HG03064 (cell line): Measurements from ENCODE around the gene PGAM2.

ENCODE experiments used
- ATAC-seq: cut with Tn5 transposase; IDR thresholded peaks from one replicate; pipeline ENCODE4 v1.9.1; 2021; ENCODE audit warnings: low read depth; ENCODE audit not compliant: unreplicated experiment

The PGAM2 gene

GRCh38 chr7:44065431-44066110 is at the start of gene PGAM2:
PGAM2 (minus strand) TSS chr7:44065567; CDS start chr7:44065529, 38 bp downstream.
- no peak for ATAC-seq

GRCh38 chr7:44114586-44115310 is 49.4 kb upstream of the PGAM2 start:
- no peak for ATAC-seq

GRCh38 chr7:44113764-44114354 is 48.5 kb upstream of the PGAM2 start:
- ATAC-seq, result no peak

- no peak for ATAC-seq
Measured at GRCh38 chr7:44112997-44113763, 47.8 kb upstream of the PGAM2 start.

- no peak for ATAC-seq
Measured at GRCh38 chr7:44112231-44112996, 47.0 kb upstream of the PGAM2 start.

- ATAC-seq, result no peak
Measured at GRCh38 chr7:44111761-44112160, 46.4 kb upstream of the PGAM2 start.

GRCh38 chr7:44110719-44111635 is 45.6 kb upstream of the PGAM2 start:
- ATAC-seq, result no peak

- no peak for ATAC-seq
Measured at GRCh38 chr7:44109991-44110390, 44.6 kb upstream of the PGAM2 start.

GRCh38 chr7:44108768-44109750 is 43.7 kb upstream of the PGAM2 start:
- ATAC-seq, result no peak

- ATAC-seq, result no peak
Measured at GRCh38 chr7:44107961-44108767, 42.8 kb upstream of the PGAM2 start.

- ATAC-seq, result no peak
Measured at GRCh38 chr7:44107116-44107960, 42.0 kb upstream of the PGAM2 start.

- no peak for ATAC-seq
Measured at GRCh38 chr7:44106311-44107065, 41.1 kb upstream of the PGAM2 start.

- no peak for ATAC-seq
Measured at GRCh38 chr7:44105832-44106231, 40.5 kb upstream of the PGAM2 start.

- ATAC-seq, result no peak
Measured at GRCh38 chr7:44104860-44105771, 39.7 kb upstream of the PGAM2 start.
